Cardiac fibroblast (primary cell): ENCODE measurements around the gene FBXW11.

Source experiments
- DNase-seq, 2 donors: peaks; one replicate each; pipeline versions ENCODE4 v3.0.0 to v3.0.0-alpha.2; 2010; ENCODE audit warnings: low read depth in 2 of 2
- H3K4me3 ChIP-seq, 2 donors: replicated peaks in 1 of 2; 1 replicate in 1 of 2; 2 replicates in 1 of 2; pipeline ENCODE4 v1.5.1; 2011; ENCODE audit warnings: low read depth in 2 of 2, low read length in 2 of 2, mild to moderate bottlenecking in 2 of 2, moderate library complexity in 1 of 2
- TF ChIP-seq, protein P1 (sequence below): IDR thresholded peaks from one replicate; pipeline ENCODE4 v1.5.1; 2011; ENCODE audit warnings: low read depth, mild to moderate bottlenecking, low read length, inconsistent platforms

FBXW11 gene

DNA sequence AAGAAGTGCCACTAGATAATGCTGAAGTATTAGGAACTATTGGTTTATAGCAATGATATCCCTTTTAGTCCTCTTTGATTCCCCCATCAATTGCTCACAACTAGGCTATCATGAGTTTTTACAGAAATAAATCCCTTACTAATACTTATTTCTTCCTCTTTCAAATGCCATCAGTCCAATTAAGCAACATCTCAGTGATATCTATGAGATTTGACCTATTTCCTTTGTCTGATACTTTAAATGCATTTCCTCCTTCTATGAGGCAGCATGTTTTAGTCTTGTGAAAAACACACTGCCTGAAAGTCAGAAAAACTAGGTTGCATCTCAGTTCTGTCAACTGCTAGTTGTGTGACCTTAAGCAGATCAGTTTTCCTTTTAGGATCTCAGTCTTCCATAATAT is 101.6 kb downstream of the FBXW11 start:
- H3K4me3 ChIP-seq, result no peak overlapping the region
- DNase-seq, result no peak
- TF ChIP-seq, protein P1, sequence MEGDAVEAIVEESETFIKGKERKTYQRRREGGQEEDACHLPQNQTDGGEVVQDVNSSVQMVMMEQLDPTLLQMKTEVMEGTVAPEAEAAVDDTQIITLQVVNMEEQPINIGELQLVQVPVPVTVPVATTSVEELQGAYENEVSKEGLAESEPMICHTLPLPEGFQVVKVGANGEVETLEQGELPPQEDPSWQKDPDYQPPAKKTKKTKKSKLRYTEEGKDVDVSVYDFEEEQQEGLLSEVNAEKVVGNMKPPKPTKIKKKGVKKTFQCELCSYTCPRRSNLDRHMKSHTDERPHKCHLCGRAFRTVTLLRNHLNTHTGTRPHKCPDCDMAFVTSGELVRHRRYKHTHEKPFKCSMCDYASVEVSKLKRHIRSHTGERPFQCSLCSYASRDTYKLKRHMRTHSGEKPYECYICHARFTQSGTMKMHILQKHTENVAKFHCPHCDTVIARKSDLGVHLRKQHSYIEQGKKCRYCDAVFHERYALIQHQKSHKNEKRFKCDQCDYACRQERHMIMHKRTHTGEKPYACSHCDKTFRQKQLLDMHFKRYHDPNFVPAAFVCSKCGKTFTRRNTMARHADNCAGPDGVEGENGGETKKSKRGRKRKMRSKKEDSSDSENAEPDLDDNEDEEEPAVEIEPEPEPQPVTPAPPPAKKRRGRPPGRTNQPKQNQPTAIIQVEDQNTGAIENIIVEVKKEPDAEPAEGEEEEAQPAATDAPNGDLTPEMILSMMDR, result no peak

DNA sequence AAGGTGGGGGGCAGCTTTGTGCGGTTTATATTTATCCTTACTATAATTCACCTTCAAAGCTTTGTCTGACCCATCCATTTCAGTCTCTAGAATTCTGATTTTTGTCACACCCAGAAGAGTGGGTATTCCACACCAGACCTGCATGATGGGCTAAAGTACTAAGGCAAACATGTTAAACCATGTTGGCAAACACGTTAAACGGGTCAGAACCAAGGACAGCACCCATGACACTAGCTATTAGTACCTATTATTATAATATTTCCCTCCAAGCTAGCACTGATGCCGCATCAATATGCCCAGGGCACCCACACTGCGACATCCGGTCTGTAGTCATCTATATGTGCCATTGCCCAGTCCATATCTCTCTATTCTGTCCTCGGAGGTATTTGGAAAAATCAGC is 104.7 kb downstream of the FBXW11 start:
- TF ChIP-seq, protein P1, result no peak
- H3K4me3 ChIP-seq, result no peak overlapping the region
- DNase-seq, result no peak

DNA sequence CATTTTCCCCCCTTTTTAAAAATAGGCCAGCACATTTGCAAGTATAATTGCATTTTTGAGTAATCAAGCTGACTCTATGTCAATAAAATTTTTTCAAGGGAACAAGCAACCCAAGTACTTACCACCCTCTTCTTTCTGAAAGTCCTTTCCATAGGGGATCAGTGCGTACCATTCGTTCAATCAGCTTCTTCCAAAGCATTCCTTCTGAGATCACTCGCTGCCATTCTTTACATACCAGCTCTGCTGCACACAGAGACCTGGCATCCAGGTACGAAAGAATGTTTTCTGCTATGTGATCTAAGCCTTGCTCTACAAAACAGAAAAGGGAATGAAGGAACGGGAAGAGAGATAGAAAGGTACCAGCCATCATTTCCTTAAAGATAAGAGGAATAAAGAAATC is 106.6 kb downstream of the FBXW11 start:
- DNase-seq, result no peak
- no peak overlapping the region for H3K4me3 ChIP-seq
- TF ChIP-seq, protein P1, result no peak

DNA sequence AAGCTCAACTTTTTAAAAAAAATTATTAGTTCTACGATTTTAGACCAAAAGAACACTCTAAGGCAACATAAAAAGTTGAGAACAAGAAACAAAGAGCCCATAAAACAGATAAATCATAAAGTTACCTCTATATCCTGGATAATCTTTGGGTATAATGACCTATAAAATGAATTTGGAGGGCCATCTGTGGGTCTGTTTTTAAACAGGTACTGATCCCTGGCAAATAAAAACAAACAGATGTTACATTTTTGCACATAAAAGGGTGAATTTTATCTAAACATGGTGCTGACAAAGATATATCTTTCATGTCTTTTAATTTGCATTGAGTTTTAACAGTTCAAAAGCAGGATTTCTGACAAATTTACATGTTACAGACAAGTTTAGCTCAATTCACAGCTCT is 107.6 kb downstream of the FBXW11 start:
- H3K4me3 ChIP-seq, result no peak overlapping the region
- TF ChIP-seq, protein P1, result no peak
- DNase-seq, result no peak

DNA sequence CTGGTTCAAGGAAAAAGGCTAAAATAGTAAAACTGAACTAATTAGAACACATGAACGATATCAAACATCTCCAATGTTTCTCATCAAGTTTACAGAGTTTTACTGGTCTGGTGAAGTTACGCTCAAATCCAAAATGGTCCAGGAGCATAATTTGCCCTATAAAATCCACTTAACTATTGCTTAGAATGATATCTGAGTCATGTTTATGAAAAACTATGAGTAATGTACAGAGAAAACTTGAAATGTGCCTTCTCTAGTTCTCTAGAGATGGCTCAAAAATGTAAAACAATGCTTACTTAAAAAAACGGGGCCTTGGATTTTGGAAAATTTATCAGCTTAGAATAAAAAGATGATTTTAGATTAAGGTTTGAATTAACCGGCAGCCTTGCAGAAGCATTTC is 108.1 kb downstream of the FBXW11 start:
- TF ChIP-seq, protein P1, result no peak
- no peak overlapping the region for H3K4me3 ChIP-seq
- DNase-seq, result peak in 1 of 2 donors; percentile 65

DNA sequence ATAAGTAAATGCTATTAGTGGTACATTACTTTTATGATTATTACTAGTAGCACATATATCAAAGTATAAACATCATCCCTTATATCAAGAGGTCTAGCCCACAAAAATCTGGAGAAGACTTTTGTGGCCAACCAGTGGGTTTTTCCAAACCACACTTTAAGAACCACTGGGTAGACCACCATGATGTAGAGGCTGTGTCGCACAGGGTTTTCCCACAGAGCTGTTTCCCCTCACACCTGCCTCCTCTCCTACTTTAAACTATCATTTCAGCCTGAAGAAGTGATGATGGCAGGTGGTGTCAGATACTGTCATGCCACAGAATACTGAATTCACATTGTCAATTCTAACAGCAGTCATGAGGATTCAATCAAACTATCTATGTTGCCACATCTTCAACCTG is 109.2 kb downstream of the FBXW11 start:
- H3K4me3 ChIP-seq, result no peak overlapping the region
- TF ChIP-seq, protein P1, result no peak
- no peak for DNase-seq

DNA sequence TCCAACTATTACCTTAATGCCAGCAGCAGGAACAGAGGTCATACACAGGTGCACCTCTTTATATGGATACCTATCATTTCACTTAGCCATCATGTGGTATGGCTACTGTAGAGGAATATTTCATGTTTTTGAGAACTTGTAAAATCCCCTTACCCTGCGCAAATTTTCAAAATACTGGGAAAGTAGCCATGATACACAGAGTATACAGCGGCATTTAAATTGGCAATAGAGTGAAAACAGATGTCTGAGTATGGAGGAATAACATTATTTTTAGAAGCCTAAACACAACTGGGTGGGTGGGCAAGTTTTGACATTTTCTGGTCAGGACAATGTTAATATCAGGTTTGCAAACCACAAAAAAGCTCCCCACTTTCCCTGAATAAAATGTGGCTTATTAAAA is 111.4 kb downstream of the FBXW11 start:
- DNase-seq, result no peak
- H3K4me3 ChIP-seq, result no peak overlapping the region
- TF ChIP-seq, protein P1, result no peak
